NCI-H82 treated with DMSO at 0.1 percent for 48 hours (cell line): ENCODE measurements around the gene ARHGEF12.

ENCODE experiments used
- DNase-seq: peaks from one replicate; lab custom pipeline; 2025; ENCODE audit not compliant: unreplicated experiment; lab: John Stamatoyannopoulos, UW

ARHGEF12 gene

GRCh38 chr11:120383518-120384155 is 47.4 kb downstream of the ARHGEF12 start:
- DNase-seq, result no peak

GRCh38 chr11:120384476-120384875 is 48.3 kb downstream of the ARHGEF12 start:
- DNase-seq, result no peak

GRCh38 chr11:120385110-120385509 is 48.9 kb downstream of the ARHGEF12 start:
- DNase-seq, result no peak

- DNase-seq, result no peak
Observed at GRCh38 chr11:120385655-120386054, 49.4 kb downstream of the ARHGEF12 start.

GRCh38 chr11:120386318-120386717 is 50.1 kb downstream of the ARHGEF12 start:
- no peak for DNase-seq

GRCh38 chr11:120386774-120387371 is 50.7 kb downstream of the ARHGEF12 start:
- no peak for DNase-seq

- DNase-seq, result no peak
Observed at GRCh38 chr11:120388261-120388660, 52.0 kb downstream of the ARHGEF12 start.

GRCh38 chr11:120389693-120390584 is 53.7 kb downstream of the ARHGEF12 start:
- DNase-seq, result peak; percentile 63

- DNase-seq, result no peak
Observed at GRCh38 chr11:120390585-120390922, 54.3 kb downstream of the ARHGEF12 start.

GRCh38 chr11:120391292-120391691 is 55.1 kb downstream of the ARHGEF12 start:
- no peak for DNase-seq

GRCh38 chr11:120391854-120392253 is 55.6 kb downstream of the ARHGEF12 start:
- DNase-seq, result peak; percentile 40

GRCh38 chr11:120392314-120392713 is 56.1 kb downstream of the ARHGEF12 start:
- DNase-seq, result no peak

- DNase-seq, result no peak
Observed at GRCh38 chr11:120392793-120393192, 56.6 kb downstream of the ARHGEF12 start.

- DNase-seq, result no peak
Observed at GRCh38 chr11:120394119-120394518, 57.9 kb downstream of the ARHGEF12 start.

GRCh38 chr11:120395778-120396177 is 59.6 kb downstream of the ARHGEF12 start:
- DNase-seq, result no peak

GRCh38 chr11:120398132-120398531 is 61.9 kb downstream of the ARHGEF12 start:
- no peak for DNase-seq

GRCh38 chr11:120399307-120399706 is 63.1 kb downstream of the ARHGEF12 start:
- no peak for DNase-seq

GRCh38 chr11:120400564-120401364 is 64.6 kb downstream of the ARHGEF12 start:
- no peak for DNase-seq

- no peak for DNase-seq
Observed at GRCh38 chr11:120401506-120401905, 65.3 kb downstream of the ARHGEF12 start.

GRCh38 chr11:120403966-120404365 is 67.8 kb downstream of the ARHGEF12 start:
- peak; percentile 21 for DNase-seq

- no peak for DNase-seq
Observed at GRCh38 chr11:120404495-120404894, 68.3 kb downstream of the ARHGEF12 start.
